K562 (cell line): ENCODE measurements around the gene RNF44. TPM values are rescaled to one million over a fixed set of nuclear protein-coding genes. Genes with fewer than 3 reads are reported as not detected.
A peak's percentile ranks its signal among the peaks of the same experiment; 100 is the strongest.

Experiments
- ATAC-seq: fragments of 200-7000 bp; cut with Tn5 transposase; 3 replicates; pipeline ENCODE4 v1.9.1; 2020; ENCODE audit warnings: moderate library complexity
- BruUV-seq: library from RNA; stranded (reverse); fragments of 400-500 nt; replicated peaks from 2 replicates; lab custom pipeline; 2021; lab: Mats Ljungman, UMichigan
- CTCF ChIA-PET: fragments of 300-600 bp; formaldehyde crosslinking; extraction: SDS; loops from one replicate; lab custom pipeline; 2021; ENCODE audit warnings: low intra/inter-chr PET ratio; lab: Yijun Ruan, JAX
- POLR2A ChIA-PET: fragments of 300-600, 350-650 bp; sonication (Branson Sonifier 250); formaldehyde crosslinking; extraction: SDS; loops from one replicate; lab custom pipeline; 2021; ENCODE audit warnings: antibody characterized with exemption, inconsistent platforms; lab: Yijun Ruan, JAX
- DNase-seq, 4 experiments: peaks; one replicate each; pipeline versions ENCODE4 v3.0.0 to v3.0.0-alpha.2; 2011 to 2018; ENCODE audit warnings: low spot score in 3 of 4, mixed read lengths in 3 of 4; ENCODE audit errors: extremely low read depth in 1 of 4
- FAIRE-seq: peaks from 2 replicates; lab custom pipeline; 2011; peaks lifted over from hg19 to GRCh38; lab: Jason Lieb, UNC
- H2AFZ ChIP-seq: 2 replicates; pipeline ENCODE4 v1.6.0; 2011; ENCODE audit warnings: low read depth, low read length, control low read depth, inconsistent platforms
- H3K27ac ChIP-seq: fragments of 200-600 bp; 3 replicates; pipeline ENCODE4 v1.8.0; 2011; ENCODE audit warnings: low read depth, mild to moderate bottlenecking, control low read depth, inconsistent platforms, low read length, moderate library complexity, mixed read lengths; ENCODE audit errors: extremely low read depth
- H3K27me3 ChIP-seq, 2 experiments: fragments of 300-600 bp in 1 of 2; 2 replicates in 1 of 2; 3 replicates in 1 of 2; pipeline versions ENCODE4 v1.6.0 to v1.8.0; 2011; ENCODE audit warnings: inconsistent platforms in 2 of 2, low read length in 2 of 2, mild to moderate bottlenecking in 1 of 2, mixed read lengths in 1 of 2, moderate library complexity in 1 of 2; ENCODE audit not compliant: control insufficient read depth in 2 of 2, insufficient read depth in 2 of 2
- H3K36me3 ChIP-seq: fragments of 300-600 bp; 3 replicates; pipeline ENCODE4 v1.8.0; 2011; ENCODE audit warnings: mild to moderate bottlenecking, low read length, inconsistent platforms; ENCODE audit not compliant: control insufficient read depth, insufficient read depth
- H3K4me1 ChIP-seq, 2 experiments: fragments of 200-600 bp in 1 of 2; replicated peaks in 1 of 2; 2 replicates in 1 of 2; 3 replicates in 1 of 2; pipeline versions ENCODE4 v1.5.1 to v1.8.0; 2011; ENCODE audit warnings: inconsistent platforms in 2 of 2, low read length in 2 of 2, mild to moderate bottlenecking in 1 of 2, mixed read lengths in 1 of 2, moderate library complexity in 1 of 2; ENCODE audit not compliant: control insufficient read depth in 2 of 2, insufficient read depth in 2 of 2
- H3K4me2 ChIP-seq: 2 replicates; pipeline ENCODE4 v1.6.1; 2011; ENCODE audit warnings: low read length, control low read depth, inconsistent platforms, mixed read lengths; ENCODE audit not compliant: insufficient read depth
- H3K4me3 ChIP-seq: fragments of 200-600 bp; sonication (generic), shearing (Covaris generic); 2 replicates; pipeline ENCODE4 v1.5.1; 2016; ENCODE audit warnings: control low read depth, inconsistent platforms
- H3K79me2 ChIP-seq: fragments of 200-600 bp; 3 replicates; pipeline ENCODE4 v1.8.0; 2011; ENCODE audit warnings: low read length, inconsistent platforms; ENCODE audit not compliant: control insufficient read depth, insufficient read depth
- H3K9ac ChIP-seq, 2 experiments: 2 replicates each; pipeline versions ENCODE4 v1.6.0 to v1.6.1; 2011; ENCODE audit warnings: low read depth in 2 of 2, low read length in 2 of 2, control low read depth in 1 of 2, inconsistent platforms in 1 of 2, mild to moderate bottlenecking in 1 of 2, mixed read lengths in 1 of 2; ENCODE audit not compliant: insufficient read depth in 1 of 2
- H3K9me1 ChIP-seq: one replicate; pipeline ENCODE4 v1.6.0; 2011; ENCODE audit warnings: inconsistent platforms, mild to moderate bottlenecking, low read length, moderate library complexity; ENCODE audit not compliant: control insufficient read depth, insufficient read depth
- H3K9me3 ChIP-seq: replicated peaks from 2 replicates; pipeline ENCODE4 v1.5.1; 2011; ENCODE audit warnings: low read depth, low read length, inconsistent platforms; ENCODE audit not compliant: control insufficient read depth, insufficient read depth
- H4K20me1 ChIP-seq: replicated peaks from 2 replicates; pipeline ENCODE4 v1.6.1; 2011; ENCODE audit warnings: low read length, inconsistent platforms, mixed read lengths; ENCODE audit not compliant: control insufficient read depth, insufficient read depth
- POLR2G ChIP-seq: fragments of 200-400 bp; formaldehyde crosslinking; IDR thresholded peaks from 2 replicates; pipeline ENCODE4 v1.6.1; 2017; ENCODE audit warnings: low read depth, mild to moderate bottlenecking, antibody characterized with exemption, low read length, moderate library complexity
- RBFOX2 ChIP-seq: fragments of 200-400 bp; formaldehyde crosslinking; IDR thresholded peaks from 2 replicates; pipeline ENCODE4 v1.6.1; 2017; ENCODE audit warnings: low read depth, mild to moderate bottlenecking, low read length, moderate library complexity
- THRB ChIP-seq: fragments of 450-650 bp; formaldehyde crosslinking; conservative IDR thresholded peaks from 2 replicates; pipeline ENCODE4 v1.4.0; 2022; ENCODE audit warnings: mild to moderate bottlenecking, missing genetic modification characterization
- ZNF324 ChIP-seq: fragments of 250-450 bp; sonication (Bioruptor Pico); IDR thresholded peaks from 2 replicates; pipeline ENCODE4 v1.4.0; 2020; ENCODE audit warnings: mild to moderate bottlenecking
- WGBS: fragments of 100-300 bp; shearing (Covaris generic); methylation state at CpG from one replicate; pipeline ENCODE4 v1.1.6; 2016; ENCODE audit warnings: low coverage, mixed read lengths; ENCODE audit not compliant: insufficient coverage; ENCODE audit errors: missing lambda C conversion rate; 5-methylcytosine and 5-hydroxymethylcytosine counted together
- in situ Hi-C: fragments of 300-500 bp; cut with MboI; formaldehyde crosslinking; loops from 4 replicates; pipeline ENCODE4 v1.15.0; 2018; ENCODE audit warnings: inconsistent platforms, mixed read lengths
- intact Hi-C: fragments of 100-400 bp; cut with micrococcal nuclease; formaldehyde crosslinking; loops from 2 replicates; pipeline ENCODE4 v1.14.2; 2022
- polyA plus RNA-seq, 8 experiments: library from polyadenylated mRNA; depleted of rRNA in 4 of 8; stranded (reverse) in 5 of 8; unstranded in 3 of 8; fragments of >200 nt; fragmentation: Nextera tagmentation in 2 of 8; fragmentation: Illumina TruSeq in 1 of 8; extraction: Ambion mirVana in 2 of 8; extraction: Trizol in 1 of 8; gene quantifications; 2 replicates each; pipeline versions ENCODE4 v1.2.1 to v1.2.3, GENCODE V29; 2011 to 2014; ENCODE audit warnings: inconsistent platforms in 1 of 8, missing spikeins in 1 of 8
- total RNA-seq, 7 experiments: library from RNA; depleted of rRNA in 6 of 7; stranded (reverse); fragments of >200 nt in 6 of 7; fragmentation: Illumina TruSeq in 2 of 7; extraction: Trizol in 2 of 7; gene quantifications; 2 replicates each; pipeline versions ENCODE4 v1.2.1 to v1.2.3, GENCODE V29; 2011 to 2021; ENCODE audit warnings: low replicate concordance in 1 of 7
- TF ChIP-seq, protein P1 (sequence below), 3 experiments: fragments of 200-800 bp in 1 of 3; sonication (Bioruptor generic) in 1 of 3; sonication (generic) in 1 of 3; formaldehyde crosslinking in 1 of 3; IDR thresholded peaks; 2 replicates each; pipeline versions ENCODE4 v1.6.1 to v1.8.0; 2016 to 2022; ENCODE audit warnings: mild to moderate bottlenecking in 2 of 3, missing compliant biosample characterization in 2 of 3, missing genetic modification characterization in 2 of 3, missing genetic modification reagents in 1 of 3

The RNF44 gene
- total and polyA plus RNA-seq, 9 of the 15 experiments (the other 6 are each of a cell fraction or from before 2014, with no cell fraction given): 1.6 to 82.6 (median 7.4) TPM

- in situ Hi-C loops: no loop called here
- intact Hi-C loops: no loop called here
- Histone ChIP-seq H3K27ac (no peak overlapping the region), H4K20me1 (peaks cover 26% of the 10 kb centered on the region; the same call in 1 of the 2 replicates), H3K4me1 (peaks cover 27 to 63% of the 10 kb centered on the region in 2 experiments), H3K27me3 (no peaks in the 10 kb centered on the region), H3K36me3 (peaks cover 71% of the 10 kb centered on the region; the same call in 2 of the 3 replicates), H3K79me2 (peaks cover 43% of the 10 kb centered on the region), H2AFZ (no peak overlapping the region), H3K9me1 (peaks cover 4% of the 10 kb centered on the region), H3K4me3 (no peak overlapping the region), H3K9me3 (no peaks in the 10 kb centered on the region), H3K4me2 (no peak overlapping the region), H3K9ac (peak overlapping the region in 1 of 2 experiments; percentile 87; a peak in 2 of 4 replicates)
- POLR2A ChIA-PET: interaction anchor here (1.3 kb wide), 1 partner anchor 19 kb away, joined by 6 read pairs; no protein-coding TSS in a partner anchor
- no peak for FAIRE-seq
- no TSS peak for BruUV-seq
- 98% methylated on average over 5 of the region's 9 CpGs for WGBS
- CTCF ChIA-PET: no interaction called here
- no peak for ATAC-seq
- no peak for TF ChIP-seq THRB (CRISPR knock-in tag)
- TF ChIP-seq POLR2G: peak; percentile 50
- no peak for DNase-seq
Observed at GRCh38 chr5:176532795-176533194, 4.4 kb downstream of the RNF44 start.

DNA sequence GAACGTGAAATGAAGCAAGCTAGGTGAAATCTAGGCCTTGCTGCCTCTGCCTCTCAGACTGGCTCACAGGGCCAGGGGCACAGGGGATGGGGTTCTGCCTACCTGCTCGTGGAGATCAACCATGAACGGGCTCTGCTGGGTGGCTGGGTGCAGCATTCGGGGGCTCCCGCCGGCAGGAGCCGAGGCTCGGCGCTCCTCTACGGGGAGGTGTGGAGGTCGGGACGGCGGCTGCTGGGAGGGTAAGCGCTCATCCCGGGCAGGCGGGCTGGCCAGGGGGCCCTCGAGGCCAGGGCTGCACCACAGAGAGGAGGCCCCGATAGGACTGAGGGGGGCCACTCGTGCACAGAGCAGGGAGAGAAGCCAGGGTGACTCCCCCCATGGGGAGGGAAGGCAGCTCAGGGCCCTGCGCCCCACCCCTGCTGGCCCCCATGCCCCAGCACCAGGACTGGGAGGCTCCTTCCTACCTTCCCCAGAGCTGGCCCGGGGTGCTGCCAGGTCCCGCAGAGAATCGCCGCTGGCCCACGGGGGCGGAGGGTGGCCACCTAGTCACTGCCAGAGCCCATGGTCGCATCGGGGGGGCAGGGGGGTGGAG is 5.2 kb downstream of the RNF44 start:
- no peak for FAIRE-seq
- Histone ChIP-seq H4K20me1 (peaks cover 26% of the 10 kb centered on the region; the same call in 1 of the 2 replicates), H3K9me1 (peaks cover 4% of the 10 kb centered on the region), H3K27me3 (no peaks in the 10 kb centered on the region), H3K4me3 (no peak overlapping the region), H3K4me2 (no peak overlapping the region)
- in situ Hi-C loops: no loop called here
- POLR2A ChIA-PET: interaction anchor here (0.6 to 1.3 kb wide), 3 partner anchors 10 to 84 kb away, joined by 3 to 6 read pairs (median 5); partner anchors contain the start of gene FAF2
- peak; percentile 51 for TF ChIP-seq POLR2G
- TF ChIP-seq, protein P1, sequence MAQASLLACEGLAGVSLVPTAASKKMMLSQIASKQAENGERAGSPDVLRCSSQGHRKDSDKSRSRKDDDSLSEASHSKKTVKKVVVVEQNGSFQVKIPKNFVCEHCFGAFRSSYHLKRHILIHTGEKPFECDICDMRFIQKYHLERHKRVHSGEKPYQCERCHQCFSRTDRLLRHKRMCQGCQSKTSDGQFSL (CRISPR knock-in tag; IDR thresholded peaks at IDR 0.05): peak; percentile 50; the same call in 1 of the 2 replicates
- TF ChIP-seq, protein P1 (tag; IDR thresholded peaks at IDR 0.05): no peak
- no peak for TF ChIP-seq ZNF324 (CRISPR knock-in tag)
- TF ChIP-seq RBFOX2: peak; percentile 59
- TF ChIP-seq, all 486 proteins: peak for 3
- H3K27ac ChIP-seq: no peak overlapping the region
- intact Hi-C loops: no loop called here
- H3K9me3 ChIP-seq: no peaks in the 10 kb centered on the region
- peaks cover 43% of the 10 kb centered on the region for H3K79me2 ChIP-seq
- ATAC-seq (no peak), DNase-seq (no peak)
- no peak overlapping the region for H2AFZ ChIP-seq
- H3K4me1 ChIP-seq: peaks cover 27 to 63% of the 10 kb centered on the region in 2 experiments
- 94% methylated on average over 16 of the region's 28 CpGs for WGBS
- H3K36me3 ChIP-seq: peaks cover 78% of the 10 kb centered on the region; the same call in 2 of the 3 replicates
- no TSS peak for BruUV-seq
- CTCF ChIA-PET: no interaction called here
- H3K9ac ChIP-seq: no peak overlapping the region
